Esophagus muscularis mucosa (tissue), 4 donors: ENCODE results near the gene ANXA2. TPM values are rescaled to one million over a fixed set of nuclear protein-coding genes. Genes with fewer than 3 reads are reported as not detected.

Source experiments
- DNase-seq: peaks from one replicate; pipeline ENCODE4 v3.0.0-alpha.2; 2017; ENCODE audit errors: extremely low spot score
- H3K27ac ChIP-seq, 4 donors: fragments of 200-600 bp; sonication (generic); replicated peaks in 1 of 4; 1 replicate in 3 of 4; 2 replicates in 1 of 4; pipeline ENCODE4 v1.5.1; 2016 to 2019; ENCODE audit warnings: mild to moderate bottlenecking in 1 of 4
- H3K27me3 ChIP-seq, 4 donors: fragments of 200-600 bp; sonication (generic); one replicate each; pipeline versions ENCODE4 v1.5.1 to v1.6.0; 2016 to 2019
- H3K36me3 ChIP-seq, 4 donors: fragments of 200-600 bp; sonication (generic); one replicate each; pipeline ENCODE4 v1.5.1; 2016 to 2019
- H3K4me1 ChIP-seq, 4 donors: fragments of 200-600 bp; sonication (generic); one replicate each; pipeline ENCODE4 v1.5.1; 2016 to 2019
- H3K4me3 ChIP-seq, 4 donors: fragments of 200-600 bp; sonication (generic); 1 replicate in 2 of 4; 2 replicates in 2 of 4; pipeline ENCODE4 v1.5.1; 2016 to 2019; ENCODE audit warnings: mild to moderate bottlenecking in 4 of 4, moderate library complexity in 1 of 4
- H3K9me3 ChIP-seq, 4 donors: fragments of 200-600 bp; sonication (generic); 1 replicate in 3 of 4; 2 replicates in 1 of 4; pipeline ENCODE4 v1.5.1; 2016 to 2019
- EP300 ChIP-seq: sonication (generic); formaldehyde crosslinking; IDR thresholded peaks from one replicate; pipeline ENCODE4 v1.6.1; 2017; ENCODE audit warnings: antibody characterized with exemption
- POLR2A ChIP-seq: fragments of 450-650 bp; IDR thresholded peaks from one replicate; pipeline ENCODE4 v1.6.1; 2017; ENCODE audit warnings: antibody characterized with exemption, moderate library complexity, mild to moderate bottlenecking, low read depth
- POLR2AphosphoS5 ChIP-seq, 2 donors: sonication (generic); formaldehyde crosslinking; IDR thresholded peaks; one replicate each; pipeline ENCODE4 v1.6.1; 2017; ENCODE audit warnings: antibody characterized with exemption in 2 of 2
- WGBS: methylation state at CpG from one replicate; pipeline ENCODE4 v1.1.5; 2018; 5-methylcytosine and 5-hydroxymethylcytosine counted together
- intact Hi-C: fragments of 100-400 bp; cut with DNase I; formaldehyde crosslinking; loops from one replicate; pipeline ENCODE4 v1.15.1; 2023
- total RNA-seq, 4 donors: library from RNA; depleted of rRNA; stranded (reverse); fragments of >200 nt; gene quantifications; one replicate each; pipeline versions ENCODE4 v1.1.0 to v1.2.1, GENCODE V29; 2016
- TF ChIP-seq, protein P1 (sequence below), 3 experiments: fragments of 200-600 bp in 2 of 3; fragments of 450-650 bp in 1 of 3; sonication (generic) in 2 of 3; IDR thresholded peaks; one replicate each; pipeline ENCODE4 v1.5.1; 2017 to 2019; ENCODE audit warnings: antibody characterized with exemption in 3 of 3, mild to moderate bottlenecking in 2 of 3, moderate library complexity in 1 of 3

ANXA2 gene
- total RNA-seq, 4 donors from 2014 or later: 333 to 606 (median 406) TPM

DNA sequence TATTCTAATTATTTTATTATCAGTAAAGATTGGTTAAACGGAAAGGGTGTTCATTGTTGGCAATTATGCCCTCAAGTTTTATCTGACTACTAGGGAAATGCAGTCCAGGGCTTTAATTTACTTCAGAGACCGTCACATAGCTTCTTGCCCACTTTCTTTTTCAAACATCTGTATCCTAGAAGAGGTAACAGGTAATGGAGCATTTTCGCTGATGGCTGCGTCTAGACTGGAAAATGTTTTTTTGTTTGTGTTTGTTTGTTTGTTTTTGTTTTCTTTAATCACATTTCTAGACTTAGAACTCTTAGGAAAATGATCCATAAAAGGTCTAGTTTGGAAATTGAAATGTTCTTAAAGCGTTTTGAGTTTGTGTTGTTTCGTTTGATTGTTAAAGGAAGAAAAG, 71.4 kb downstream of the ANXA2 start:
- TF ChIP-seq, protein P1, sequence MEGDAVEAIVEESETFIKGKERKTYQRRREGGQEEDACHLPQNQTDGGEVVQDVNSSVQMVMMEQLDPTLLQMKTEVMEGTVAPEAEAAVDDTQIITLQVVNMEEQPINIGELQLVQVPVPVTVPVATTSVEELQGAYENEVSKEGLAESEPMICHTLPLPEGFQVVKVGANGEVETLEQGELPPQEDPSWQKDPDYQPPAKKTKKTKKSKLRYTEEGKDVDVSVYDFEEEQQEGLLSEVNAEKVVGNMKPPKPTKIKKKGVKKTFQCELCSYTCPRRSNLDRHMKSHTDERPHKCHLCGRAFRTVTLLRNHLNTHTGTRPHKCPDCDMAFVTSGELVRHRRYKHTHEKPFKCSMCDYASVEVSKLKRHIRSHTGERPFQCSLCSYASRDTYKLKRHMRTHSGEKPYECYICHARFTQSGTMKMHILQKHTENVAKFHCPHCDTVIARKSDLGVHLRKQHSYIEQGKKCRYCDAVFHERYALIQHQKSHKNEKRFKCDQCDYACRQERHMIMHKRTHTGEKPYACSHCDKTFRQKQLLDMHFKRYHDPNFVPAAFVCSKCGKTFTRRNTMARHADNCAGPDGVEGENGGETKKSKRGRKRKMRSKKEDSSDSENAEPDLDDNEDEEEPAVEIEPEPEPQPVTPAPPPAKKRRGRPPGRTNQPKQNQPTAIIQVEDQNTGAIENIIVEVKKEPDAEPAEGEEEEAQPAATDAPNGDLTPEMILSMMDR (IDR thresholded peaks at IDR 0.05): no peak
- no peak for TF ChIP-seq POLR2A
- 22% methylated on average over 6 of the region's 6 CpGs for WGBS
- H3K4me1 ChIP-seq: peaks cover 0 to 5% (median 0%) of the 10 kb centered on the region in 4 donors
- DNase-seq: no peak
- no peak overlapping the region for H3K4me3 ChIP-seq
- H3K27me3 ChIP-seq: peaks cover 3 to 54% (median 18%) of the 10 kb centered on the region in 4 donors
- intact Hi-C loops: loop anchor here (10.0 kb wide), 2 partner anchors 602 to 632 kb away; no protein-coding TSS in a partner anchor
- H3K27ac ChIP-seq: no peak overlapping the region
- no peaks in the 10 kb centered on the region for H3K36me3 ChIP-seq
- H3K9me3 ChIP-seq: no peaks in the 10 kb centered on the region

DNA sequence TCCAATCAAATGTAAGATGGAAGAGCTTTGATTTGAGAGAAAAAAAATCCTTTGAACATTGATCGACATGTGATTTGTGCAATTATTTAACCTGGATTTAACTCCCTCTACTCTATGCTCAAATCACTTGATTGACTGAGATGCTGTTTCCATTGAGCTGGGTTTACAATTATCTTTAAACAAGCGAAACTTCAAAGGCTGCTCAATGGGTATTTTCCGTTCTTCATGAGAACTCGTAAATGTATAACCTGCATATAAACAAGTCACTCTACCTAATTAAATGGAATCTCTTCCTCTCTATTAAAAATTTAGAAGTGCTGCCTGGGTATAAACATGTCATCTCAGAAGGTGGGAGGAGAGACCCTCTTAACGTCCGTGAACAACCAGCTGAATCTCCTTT, 71.9 kb downstream of the ANXA2 start:
- H3K27ac ChIP-seq: no peak overlapping the region
- H3K27me3 ChIP-seq: peaks cover 3 to 54% (median 18%) of the 10 kb centered on the region in 4 donors
- no peak overlapping the region for H3K4me3 ChIP-seq
- DNase-seq: no peak
- 47% methylated on average over 6 of the region's 6 CpGs for WGBS
- no peaks in the 10 kb centered on the region for H3K9me3 ChIP-seq
- peaks cover 0 to 5% (median 0%) of the 10 kb centered on the region in 4 donors for H3K4me1 ChIP-seq
- intact Hi-C loops: loop anchor here (10.0 kb wide), 2 partner anchors 601 to 631 kb away; no protein-coding TSS in a partner anchor
- H3K36me3 ChIP-seq: no peaks in the 10 kb centered on the region
- TF ChIP-seq POLR2A: no peak
- TF ChIP-seq, protein P1 (IDR thresholded peaks at IDR 0.05): no peak
- no peak for TF ChIP-seq EP300
- no peak for TF ChIP-seq POLR2AphosphoS5 (IDR thresholded peaks at IDR 0.05)

DNA sequence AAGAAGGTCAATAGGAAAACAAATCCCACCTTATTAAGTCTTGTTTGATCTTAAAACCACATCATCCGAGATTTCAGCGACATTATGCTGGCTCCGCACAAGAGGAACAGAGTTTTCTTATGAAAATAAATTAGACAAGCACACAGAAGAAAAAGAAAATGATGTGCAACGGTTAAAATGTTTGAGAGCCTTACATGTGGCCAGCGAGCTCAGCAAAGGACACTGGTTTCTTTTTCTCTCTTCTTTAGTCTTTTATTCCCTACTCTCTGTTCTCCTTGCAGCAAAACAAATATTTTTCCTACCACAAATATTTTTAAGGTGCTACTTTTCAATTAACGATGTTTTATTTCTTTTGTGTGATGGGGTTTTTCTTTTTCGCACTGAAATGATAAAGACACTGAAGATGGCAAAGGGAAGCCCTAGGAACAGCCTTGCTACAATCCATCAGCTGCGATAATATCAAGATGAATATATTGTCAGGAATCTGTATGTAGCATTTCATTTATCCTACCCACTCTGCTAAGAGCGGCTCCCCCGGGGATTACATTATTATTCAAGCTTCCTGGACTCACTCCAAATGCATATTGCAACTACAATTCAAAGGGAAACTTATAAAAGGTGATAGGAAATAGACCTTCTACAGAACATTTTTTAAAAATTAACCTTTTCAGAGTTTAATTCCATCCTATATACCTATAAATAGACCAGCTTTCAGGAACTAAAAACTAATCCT, 72.9 kb downstream of the ANXA2 start:
- no peaks in the 10 kb centered on the region for H3K36me3 ChIP-seq
- intact Hi-C loops: loop anchor here (10.0 kb wide), 2 partner anchors 600 to 630 kb away; no protein-coding TSS in a partner anchor
- H3K4me1 ChIP-seq: peaks cover 0 to 5% (median 0%) of the 10 kb centered on the region in 4 donors
- no peak overlapping the region for H3K27ac ChIP-seq
- TF ChIP-seq, protein P1 (IDR thresholded peaks at IDR 0.05): no peak
- TF ChIP-seq EP300 (no peak), POLR2A (no peak), POLR2AphosphoS5 (IDR thresholded peaks at IDR 0.05) (no peak)
- peaks cover 3 to 47% (median 18%) of the 10 kb centered on the region in 4 donors for H3K27me3 ChIP-seq
- 54% methylated on average over 10 of the region's 10 CpGs for WGBS
- peak; percentile 29 for DNase-seq
- H3K9me3 ChIP-seq: no peaks in the 10 kb centered on the region
- no peak overlapping the region for H3K4me3 ChIP-seq

DNA sequence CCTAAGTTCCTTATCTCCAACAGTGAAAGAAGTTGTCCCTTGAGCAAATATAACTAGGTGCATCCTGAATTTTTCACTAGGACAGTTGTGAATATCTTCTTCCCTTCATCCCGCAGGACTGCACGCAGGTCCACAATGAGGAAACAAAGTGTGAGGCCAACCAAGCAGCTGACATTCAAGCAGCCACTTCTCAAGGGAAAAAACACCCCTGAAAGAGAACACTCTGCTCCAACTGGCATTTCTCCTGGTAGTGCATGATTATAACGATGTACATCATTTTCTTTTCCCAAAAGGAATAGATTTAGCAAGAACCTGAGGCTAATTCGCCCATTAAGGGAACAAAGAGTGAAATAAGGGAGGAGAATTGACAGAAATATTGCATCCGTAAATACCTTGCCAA, 74.5 kb downstream of the ANXA2 start:
- Histone ChIP-seq H3K4me3 (no peak overlapping the region), H3K9me3 (no peaks in the 10 kb centered on the region), H3K4me1 (peaks cover 0 to 5% (median 0%) of the 10 kb centered on the region in 4 donors), H3K36me3 (no peaks in the 10 kb centered on the region), H3K27ac (no peak overlapping the region), H3K27me3 (peaks cover 3 to 32% (median 17%) of the 10 kb centered on the region in 4 donors)
- TF ChIP-seq EP300: no peak
- DNase-seq: no peak
- WGBS: 85% methylated on average over 5 of the region's 5 CpGs
- intact Hi-C loops: loop anchor here (10.0 kb wide), 2 partner anchors 599 to 629 kb away; no protein-coding TSS in a partner anchor

DNA sequence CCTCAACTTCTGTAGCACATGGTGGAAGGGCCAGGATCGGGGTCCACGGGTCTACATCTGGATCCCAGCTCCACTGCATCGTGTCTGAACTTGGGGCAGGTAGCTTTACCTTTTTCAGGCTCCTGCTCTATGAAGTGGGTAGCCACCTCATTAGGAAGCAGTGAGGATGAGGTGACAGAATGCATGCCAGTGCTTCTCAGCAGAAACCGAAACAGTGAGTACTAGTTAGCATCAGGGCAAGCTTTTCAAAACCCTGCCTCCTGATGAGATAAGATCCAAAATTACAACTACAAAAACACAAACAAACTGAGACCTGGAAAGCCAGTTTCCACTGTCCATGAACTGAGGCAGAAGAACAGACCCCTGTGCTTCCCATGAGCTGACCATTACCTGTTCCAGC, 77.4 kb downstream of the ANXA2 start:
- Histone ChIP-seq H3K9me3 (no peaks in the 10 kb centered on the region), H3K27me3 (peaks cover 0 to 7% (median 2%) of the 10 kb centered on the region in 4 donors), H3K4me3 (no peak overlapping the region), H3K36me3 (no peaks in the 10 kb centered on the region), H3K27ac (no peak overlapping the region), H3K4me1 (no peaks in the 10 kb centered on the region)
- no peak for TF ChIP-seq POLR2AphosphoS5 (IDR thresholded peaks at IDR 0.05)
- TF ChIP-seq EP300: no peak
- TF ChIP-seq, protein P1 (IDR thresholded peaks at IDR 0.05): no peak
- no peak for TF ChIP-seq POLR2A
- WGBS: 85% methylated on average over 4 of the region's 4 CpGs
- DNase-seq: no peak
- intact Hi-C loops: loop anchor here (10.0 kb wide), 2 partner anchors 596 to 626 kb away; no protein-coding TSS in a partner anchor
